ENCODE data around the gene IGFBP4. TPM values are rescaled to one million over a fixed set of nuclear protein-coding genes. Genes with fewer than 3 reads are reported as not detected.
A peak's percentile ranks its signal among the peaks of the same experiment; 100 is the strongest.

IGFBP4 gene
- total and polyA plus RNA-seq, 8 donors: 30.2 to 190 (median 65.9) TPM

DNA sequence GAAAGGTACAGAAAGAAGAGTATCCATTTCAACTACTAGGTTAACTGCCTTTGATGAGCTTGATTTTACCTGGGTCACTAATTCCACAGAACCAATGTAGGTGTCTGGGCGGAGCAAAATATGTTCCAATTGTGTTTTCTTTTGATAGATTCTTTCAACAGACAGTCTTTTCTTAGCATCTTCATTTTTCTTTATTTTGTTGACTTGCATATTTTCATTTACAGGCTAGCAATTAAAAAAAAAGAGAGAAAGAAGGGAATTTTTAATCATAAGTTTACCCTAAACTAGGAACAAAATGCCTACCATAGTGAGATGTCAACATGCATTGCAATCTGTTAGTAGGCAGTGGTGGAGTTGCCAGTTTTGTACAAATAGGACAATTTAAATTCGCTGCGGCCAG is 26.6 kb upstream of the IGFBP4 start:
- intact Hi-C loops (cut with DNase I): loop anchor here in 2 of 3 donors (10.0 kb wide), 2 partner anchors 52 to 112 kb away; partner anchors contain the start of genes RARA (in 2 of the 2) and GJD3 (in 1 of the 2)
- peak overlapping the region in 1 of 4 donors; percentile 54 for H3K4me3 ChIP-seq
- no peaks in the 10 kb centered on the region for H3K27me3 ChIP-seq
- H3K27ac ChIP-seq: no peak overlapping the region
- H3K9me3 ChIP-seq: no peaks in the 10 kb centered on the region
- peaks cover 0 to 11% (median 0%) of the 10 kb centered on the region in 3 donors for H3K4me1 ChIP-seq
- TF ChIP-seq, protein P1, sequence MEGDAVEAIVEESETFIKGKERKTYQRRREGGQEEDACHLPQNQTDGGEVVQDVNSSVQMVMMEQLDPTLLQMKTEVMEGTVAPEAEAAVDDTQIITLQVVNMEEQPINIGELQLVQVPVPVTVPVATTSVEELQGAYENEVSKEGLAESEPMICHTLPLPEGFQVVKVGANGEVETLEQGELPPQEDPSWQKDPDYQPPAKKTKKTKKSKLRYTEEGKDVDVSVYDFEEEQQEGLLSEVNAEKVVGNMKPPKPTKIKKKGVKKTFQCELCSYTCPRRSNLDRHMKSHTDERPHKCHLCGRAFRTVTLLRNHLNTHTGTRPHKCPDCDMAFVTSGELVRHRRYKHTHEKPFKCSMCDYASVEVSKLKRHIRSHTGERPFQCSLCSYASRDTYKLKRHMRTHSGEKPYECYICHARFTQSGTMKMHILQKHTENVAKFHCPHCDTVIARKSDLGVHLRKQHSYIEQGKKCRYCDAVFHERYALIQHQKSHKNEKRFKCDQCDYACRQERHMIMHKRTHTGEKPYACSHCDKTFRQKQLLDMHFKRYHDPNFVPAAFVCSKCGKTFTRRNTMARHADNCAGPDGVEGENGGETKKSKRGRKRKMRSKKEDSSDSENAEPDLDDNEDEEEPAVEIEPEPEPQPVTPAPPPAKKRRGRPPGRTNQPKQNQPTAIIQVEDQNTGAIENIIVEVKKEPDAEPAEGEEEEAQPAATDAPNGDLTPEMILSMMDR (IDR thresholded peaks at IDR 0.05): no peak
- WGBS, 2 donors: 26 to 32% methylated on average over 3 of the region's 3 CpGs
- DNase-seq: no peak
- no peaks in the 10 kb centered on the region for H3K36me3 ChIP-seq
- ATAC-seq: no peak
- FAIRE-seq: no peak

DNA sequence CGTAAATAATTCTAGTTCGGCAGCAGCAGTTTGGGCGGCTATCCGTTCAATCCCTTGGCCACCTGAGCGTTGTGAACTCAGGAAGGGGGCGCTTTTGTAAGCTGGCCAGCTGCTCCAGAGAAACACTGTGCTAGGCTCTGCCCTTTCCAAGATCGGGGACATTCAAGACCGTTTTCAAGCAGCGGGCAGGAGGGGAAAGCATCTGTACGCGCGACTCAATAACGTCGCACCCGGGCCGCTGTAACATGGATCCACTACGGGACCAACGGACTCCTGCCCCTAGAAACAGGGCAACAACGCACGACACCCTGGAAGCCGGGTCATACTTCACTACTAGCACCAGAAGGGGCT is 26.0 kb upstream of the IGFBP4 start:
- no peak for DNase-seq
- Histone ChIP-seq H3K4me1 (peaks cover 0 to 11% (median 0%) of the 10 kb centered on the region in 3 donors), H3K9me3 (no peaks in the 10 kb centered on the region), H3K4me3 (peak overlapping the region; percentile 26 to 54 (median 39)), H3K27ac (no peak overlapping the region), H3K36me3 (no peaks in the 10 kb centered on the region), H3K27me3 (no peaks in the 10 kb centered on the region)
- no peak for ATAC-seq
- TF ChIP-seq, protein P1 (IDR thresholded peaks at IDR 0.05): no peak
- no peak for FAIRE-seq
- WGBS, 2 donors: 0 to 1% methylated on average over 21 of the region's 21 CpGs
- intact Hi-C loops (cut with DNase I): loop anchor here in 2 of 3 donors (10.0 kb wide), 2 partner anchors 52 to 112 kb away; partner anchors contain the start of genes RARA (in 2 of the 2) and GJD3 (in 1 of the 2)

DNA sequence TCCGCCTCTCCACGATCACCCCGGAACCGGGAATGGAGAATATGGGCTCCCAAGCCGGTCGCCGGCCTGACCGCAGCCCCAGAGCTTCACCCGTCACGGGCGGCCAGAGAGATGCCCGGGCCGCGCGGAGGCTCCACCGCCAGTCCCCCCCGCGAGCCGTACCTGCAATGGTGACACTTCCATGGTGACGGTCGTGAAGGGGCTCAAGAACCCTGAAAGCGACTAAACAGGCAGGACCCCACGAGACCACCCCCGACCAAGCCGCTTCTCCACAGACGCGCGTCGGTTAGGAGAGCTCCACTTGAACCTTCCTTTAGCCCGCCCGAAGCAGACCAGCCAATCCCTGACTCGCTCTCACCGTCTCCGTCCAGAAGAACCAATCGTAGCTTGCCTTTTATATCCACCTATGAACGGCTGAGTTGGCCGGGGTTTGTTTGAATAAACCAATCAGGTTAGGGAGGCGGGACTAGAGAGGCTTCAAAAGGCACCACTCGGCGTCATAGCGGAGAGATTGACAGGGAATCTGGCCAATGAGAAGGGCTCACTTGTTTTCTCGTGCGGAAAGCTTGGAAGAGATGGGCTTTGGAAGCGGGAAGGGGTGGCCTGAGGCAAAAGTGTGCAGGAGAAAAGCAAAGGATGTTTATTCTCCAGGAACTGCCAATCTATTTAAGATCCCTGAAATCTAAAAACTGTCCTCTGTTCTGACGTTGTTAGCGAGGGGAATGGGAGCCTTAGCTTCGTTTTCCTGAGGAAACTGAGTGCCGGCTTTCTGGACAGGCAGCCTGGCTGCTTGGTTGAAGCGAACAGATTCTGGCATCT is 25.4 kb upstream of the IGFBP4 start, which contains the start of gene TOP2A:
Gene TOP2A (minus strand): TSS at position 288 of the 819 bp plus-strand sequence. CDS start 105 bp downstream, at position 183.
- Histone ChIP-seq H3K9me3 (no peaks in the 10 kb centered on the region), H3K27ac (peak within 1 kb of the TSS in 2 of 4 donors; percentile 13 to 33), H3K27me3 (no peaks in the 10 kb centered on the region), H3K36me3 (no peaks in the 10 kb centered on the region), H3K4me1 (peaks cover 0 to 11% (median 0%) of the 10 kb centered on the region in 3 donors), H3K4me3 (peak within 1 kb of the TSS; percentile 27 to 54 (median 39))
- ATAC-seq (peak; percentile 99), DNase-seq (peak; percentile 84 to 99 (median 95)), FAIRE-seq (peak; percentile 96)
- TF ChIP-seq, protein P1 (IDR thresholded peaks at IDR 0.05): no peak
- 0% methylated on average over 47 to 49 of the region's 49 CpGs for WGBS, 2 donors
- intact Hi-C loops (cut with DNase I): loop anchor here in 2 of 3 donors (10.0 kb wide), 2 partner anchors 53 to 113 kb away; partner anchors contain the start of genes RARA (in 2 of the 2) and GJD3 (in 1 of the 2)

DNA sequence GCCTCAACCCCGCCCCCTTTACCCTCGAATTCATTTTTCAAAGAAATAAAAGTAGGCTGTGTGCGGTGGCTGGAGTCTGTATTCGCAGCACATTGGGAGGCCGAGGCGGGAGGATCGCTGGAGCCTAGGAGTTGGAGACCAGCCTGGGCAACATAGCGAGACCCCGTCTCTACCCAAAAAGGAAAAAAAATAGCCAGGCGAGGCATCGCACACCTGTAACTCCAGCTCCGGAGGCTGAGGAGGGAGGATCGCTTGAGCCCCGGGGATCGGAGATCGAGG is 24.9 kb upstream of the IGFBP4 start:
- Histone ChIP-seq H3K4me1 (peaks cover 0 to 11% (median 0%) of the 10 kb centered on the region in 3 donors), H3K36me3 (no peaks in the 10 kb centered on the region), H3K27ac (peak overlapping the region in 2 of 4 donors; percentile 13 to 33), H3K9me3 (no peaks in the 10 kb centered on the region), H3K4me3 (peak overlapping the region; percentile 7 to 54 (median 39)), H3K27me3 (no peaks in the 10 kb centered on the region)
- TF ChIP-seq, protein P1 (IDR thresholded peaks at IDR 0.05): no peak
- FAIRE-seq (no peak), DNase-seq (no peak), ATAC-seq (no peak)
- intact Hi-C loops (cut with DNase I): loop anchor here in 2 of 3 donors (10.0 kb wide), 2 partner anchors 54 to 114 kb away; partner anchors contain the start of genes RARA (in 2 of the 2) and GJD3 (in 1 of the 2)
- 66 to 70% methylated on average over 16 of the region's 16 CpGs for WGBS, 2 donors

Data from pancreas (tissue), 10 donors.